Stimulated activated CD4-positive, alpha-beta T cell treated with anti-CD3 and anti-CD28 coated beads, Interleukin-1b, Interleukin-23, amount 100 ng/mL, for 1 hour (primary cell): ENCODE results near the gene AXIN1.

Experiments used
- DNase-seq, 2 donors: peaks; one replicate each; pipeline ENCODE4 v3.0.0-alpha.2; 2020; ENCODE audit warnings: low read depth in 2 of 2

The AXIN1 gene

GRCh38 chr16:284204-285120 lies 68.1 kb downstream of the AXIN1 start:
- no peak for DNase-seq

- no peak for DNase-seq
Measured at GRCh38 chr16:283033-283805, 69.3 kb downstream of the AXIN1 start, which contains the start of gene PDIA2. PDIA2 (plus strand) TSS chr16:283164; CDS start chr16:283170, 6 bp downstream.

- DNase-seq = no peak
Measured at GRCh38 chr16:282491-282890, 70.0 kb downstream of the AXIN1 start.

- DNase-seq = no peak
Measured at GRCh38 chr16:281660-282255, 70.8 kb downstream of the AXIN1 start.

DNA sequence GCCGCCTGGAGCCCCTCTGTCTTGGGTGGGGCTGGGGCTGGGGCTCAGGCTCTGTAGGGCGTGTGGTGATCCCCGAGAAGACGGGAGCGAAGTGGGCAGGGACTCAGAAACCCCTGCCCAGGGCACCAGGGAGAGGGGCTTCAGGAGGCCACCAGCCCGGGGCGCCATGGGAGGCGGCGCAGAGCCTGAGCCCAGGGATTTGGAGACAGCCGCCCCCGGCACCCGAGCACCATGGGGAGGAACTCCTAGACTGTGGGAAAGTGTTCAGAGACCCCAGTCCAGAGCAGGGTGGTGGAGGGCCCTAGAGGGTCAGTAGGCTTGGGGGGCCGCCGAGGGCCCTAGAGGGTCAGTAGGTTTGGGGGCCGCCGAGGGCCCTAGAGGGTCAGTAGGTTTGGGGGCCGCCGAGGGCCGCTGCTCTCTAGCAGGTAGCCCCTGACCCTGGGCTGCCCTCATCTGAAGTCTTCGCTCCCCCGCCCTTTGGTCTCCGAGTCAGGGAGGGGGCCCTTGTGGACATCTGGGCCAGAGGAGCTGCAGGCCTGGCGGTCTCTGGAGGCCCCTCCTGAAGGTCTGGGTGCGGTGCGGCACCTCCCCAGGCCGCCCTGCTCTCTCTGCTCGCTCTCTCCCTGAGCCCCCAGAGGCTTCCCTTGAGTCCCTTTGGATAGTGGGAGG lies 71.4 kb downstream of the AXIN1 start:
- DNase-seq = no peak

DNA sequence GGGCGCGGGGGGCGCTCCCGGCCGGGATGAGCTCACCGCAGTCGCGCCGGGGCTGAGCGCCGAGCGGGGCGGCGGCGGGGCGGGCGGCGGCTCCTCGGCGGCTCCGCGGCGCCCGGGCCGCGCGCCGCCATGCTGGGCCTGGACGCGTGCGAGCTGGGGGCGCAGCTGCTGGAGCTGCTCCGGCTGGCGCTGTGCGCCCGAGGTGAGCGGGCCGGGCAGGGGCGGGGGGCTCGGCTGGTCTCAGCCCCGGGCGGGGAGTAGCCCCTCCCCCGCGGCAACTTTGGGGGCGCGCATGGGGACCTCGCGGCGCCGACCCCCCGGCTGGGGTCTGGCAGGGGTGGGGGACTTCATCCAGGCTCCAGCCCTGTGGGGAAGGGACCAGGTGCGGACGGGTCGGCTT lies 72.0 kb downstream of the AXIN1 start, which contains the start of gene ARHGDIG:
Gene ARHGDIG, plus strand, starts transcription at position 40 of the 400 bp plus-strand sequence. Its CDS starts 90 bp downstream, at position 130.
- no peak for DNase-seq

DNA sequence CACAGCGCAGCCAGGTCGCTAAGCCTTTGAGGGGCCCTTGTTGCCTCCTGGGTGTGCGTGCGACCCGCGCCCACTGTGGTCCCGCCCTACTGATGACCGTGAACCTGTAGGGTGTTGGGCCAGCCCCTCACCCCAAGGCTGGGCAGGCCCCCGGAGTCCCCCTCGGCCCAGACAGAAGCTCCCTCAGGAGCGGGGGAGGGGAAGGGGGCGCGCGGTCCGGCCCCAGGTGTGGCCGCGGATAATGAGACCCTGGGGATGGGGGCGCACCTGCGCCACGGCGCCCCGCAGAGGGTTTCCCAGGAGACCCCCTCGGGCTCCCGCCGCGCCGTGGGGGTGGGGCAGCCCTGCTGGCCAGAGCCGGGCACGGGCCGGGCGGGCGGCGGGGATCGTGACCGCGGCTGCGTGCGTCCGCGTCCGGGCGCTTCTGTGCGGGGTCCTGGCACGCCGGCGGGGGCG lies 72.5 kb downstream of the AXIN1 start:
- no peak for DNase-seq

- no peak for DNase-seq
Measured at GRCh38 chr16:279531-279930, 73.0 kb downstream of the AXIN1 start.

DNA sequence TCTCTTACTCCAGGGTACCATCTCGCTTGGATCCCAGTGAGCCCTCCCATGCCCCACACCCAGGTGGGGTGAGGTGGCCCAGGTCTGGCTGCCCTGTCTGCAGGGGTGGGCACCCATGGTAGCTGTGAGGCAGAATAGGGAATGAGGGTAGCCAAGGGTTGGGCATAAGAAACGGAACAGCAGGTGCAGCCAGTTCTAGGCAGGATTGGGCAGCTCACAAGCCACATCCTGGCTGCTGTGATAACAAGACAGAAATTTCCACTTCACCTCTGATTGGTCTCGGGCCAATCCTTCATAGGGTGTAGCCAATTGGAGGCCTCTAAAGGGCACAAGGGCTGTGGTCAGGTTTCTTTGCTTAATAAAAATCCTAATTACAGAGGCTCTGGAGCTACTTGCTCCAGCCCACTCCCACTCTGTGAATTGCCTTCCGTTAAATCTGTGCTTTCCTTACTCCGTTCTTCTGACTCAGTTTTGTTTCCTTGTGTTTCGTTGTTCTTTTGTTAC lies 73.6 kb downstream of the AXIN1 start:
- DNase-seq = no peak

GRCh38 chr16:276426-277077 lies 76.0 kb downstream of the AXIN1 start:
- no peak for DNase-seq

DNA sequence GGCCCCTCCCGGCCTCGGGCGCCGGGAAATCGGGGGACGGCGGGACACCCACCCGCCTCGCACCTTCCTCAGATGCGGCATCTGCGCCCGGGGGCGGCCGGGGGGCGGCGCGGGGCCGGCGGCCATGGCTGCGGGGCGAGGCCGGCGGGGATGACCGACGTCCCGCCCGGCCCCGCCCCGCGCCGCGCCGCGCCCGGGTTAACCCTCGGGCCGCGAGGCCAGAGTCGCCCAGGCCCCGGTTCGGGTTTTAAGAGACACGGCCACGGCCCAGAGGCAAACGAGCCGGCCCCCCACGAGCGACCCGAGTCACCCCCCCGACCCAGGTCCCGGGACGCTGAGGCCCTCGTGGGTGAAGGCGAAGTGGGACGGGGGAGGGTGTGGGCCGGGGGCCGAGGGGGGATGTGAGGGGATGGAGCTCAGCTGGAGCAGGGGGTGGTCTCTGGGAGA lies 76.7 kb downstream of the AXIN1 start, which contains the start of gene RGS11:
Gene RGS11, minus strand, starts transcription at position 159 of the 447 bp plus-strand sequence. Its CDS starts 33 bp downstream, at position 126.
- DNase-seq = no peak

DNA sequence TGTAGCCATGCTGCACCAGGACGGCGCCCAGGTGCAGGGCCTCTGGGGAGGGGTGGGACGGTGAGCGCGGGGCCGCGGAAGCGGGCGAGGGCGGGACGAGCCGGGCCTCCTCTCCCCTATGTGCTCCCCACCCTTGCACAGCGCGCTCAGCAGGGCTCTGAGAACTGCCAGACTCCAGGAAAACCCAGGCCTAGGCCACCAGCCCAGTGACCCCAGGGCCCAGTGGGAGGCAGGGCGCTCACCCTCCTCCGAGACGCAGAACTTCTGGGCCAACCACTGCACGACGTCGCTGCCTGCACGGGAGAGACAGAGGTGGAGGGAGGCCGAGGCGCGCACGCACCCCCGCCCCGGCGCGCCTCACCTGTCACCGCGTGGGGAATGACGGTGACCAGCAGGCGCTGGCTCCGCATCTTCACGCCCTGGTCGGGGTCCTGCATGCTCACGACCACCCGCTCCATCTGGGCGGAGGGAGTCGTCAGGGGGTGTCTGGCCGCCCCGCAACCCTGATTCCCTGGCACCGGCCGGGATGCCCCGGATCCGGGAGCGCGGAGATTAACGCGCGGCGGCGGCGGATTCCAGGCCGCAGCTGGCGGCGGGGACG lies 77.4 kb downstream of the AXIN1 start:
- DNase-seq = no peak

GRCh38 chr16:273547-274421 lies 78.7 kb downstream of the AXIN1 start:
- no peak for DNase-seq

GRCh38 chr16:272633-273546 lies 79.6 kb downstream of the AXIN1 start:
- DNase-seq = no peak

DNA sequence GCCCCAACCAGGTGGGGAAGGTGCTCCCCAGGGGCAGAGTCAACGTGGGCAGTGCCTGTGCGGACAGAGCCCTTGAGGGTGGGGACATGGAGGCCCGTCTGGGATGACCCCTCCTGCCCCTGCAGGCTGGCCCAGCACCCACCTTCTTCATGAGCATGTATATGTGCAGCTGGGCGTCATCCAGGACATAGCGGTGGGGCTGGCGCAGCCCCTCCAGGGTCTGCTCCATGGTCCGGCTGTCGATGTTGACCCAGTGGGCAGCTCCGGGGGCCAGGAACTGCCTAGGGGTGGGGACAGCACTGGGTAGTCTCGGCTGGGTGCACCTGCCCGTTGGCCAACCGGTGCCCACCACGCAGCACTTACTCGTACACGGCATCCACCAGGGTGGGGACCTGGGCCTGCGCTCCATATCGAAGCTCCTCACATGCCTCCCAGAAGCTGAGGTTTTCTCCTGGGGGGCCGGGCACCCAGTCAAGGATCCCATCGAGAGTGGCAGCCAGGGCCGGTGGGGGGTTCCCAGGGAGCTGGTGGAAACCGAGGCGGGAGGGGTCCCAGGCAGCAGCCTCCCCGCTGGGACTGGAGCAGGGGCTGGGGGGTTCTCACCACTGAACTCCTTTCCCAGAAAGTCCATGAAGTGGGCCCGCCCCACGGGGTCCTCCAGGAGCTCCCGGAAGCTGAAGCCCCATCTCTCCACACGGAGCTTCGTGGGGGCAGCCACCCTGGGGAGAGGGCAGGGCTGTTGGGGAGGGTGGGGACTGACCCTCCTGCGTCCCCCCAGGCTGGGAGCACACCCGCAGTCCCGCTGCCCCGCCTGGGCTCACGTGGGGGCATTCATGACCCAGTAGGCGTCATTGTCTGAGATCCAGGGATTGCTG lies 81.9 kb downstream of the AXIN1 start:
- DNase-seq = no peak

DNA sequence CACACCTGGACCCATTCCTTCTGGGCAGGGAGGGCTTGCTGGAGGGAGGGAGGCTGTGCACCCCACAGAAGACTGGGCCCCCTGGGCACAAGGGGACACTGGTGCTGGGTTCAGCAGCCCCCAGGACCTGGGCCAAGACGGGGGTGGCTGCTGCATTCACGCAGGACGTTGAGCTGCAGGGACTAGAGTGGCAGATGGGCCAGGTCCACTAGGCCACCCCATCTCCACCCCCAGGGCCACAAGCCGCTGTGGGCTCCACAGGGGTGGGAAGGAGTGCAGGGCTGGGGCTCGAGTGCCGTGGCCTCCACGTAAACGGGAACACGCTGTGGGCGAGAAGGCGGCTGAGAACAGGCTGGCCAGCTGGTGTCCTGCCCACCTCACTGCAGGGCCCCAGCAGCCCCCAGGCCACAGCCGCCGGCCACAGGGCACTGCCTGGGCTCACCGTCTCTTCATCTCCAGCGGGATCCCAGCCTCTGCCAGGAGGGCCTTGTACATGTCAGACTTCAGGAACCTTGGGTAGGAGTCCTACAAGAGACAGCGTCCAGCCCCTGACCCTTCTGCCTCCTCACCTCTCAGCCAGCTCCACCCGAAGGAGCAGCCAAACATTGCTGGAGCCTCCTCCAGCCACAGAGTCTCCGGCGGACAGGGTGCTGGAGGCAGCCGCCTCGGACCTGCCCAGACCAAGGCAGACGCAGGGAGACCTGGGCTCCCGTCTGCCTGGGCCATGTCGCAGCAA lies 83.3 kb downstream of the AXIN1 start:
- DNase-seq = no peak
